Fibroblast of villous mesenchyme (primary cell): ENCODE results near the gene LBHD2. TPM values are rescaled to one million over a fixed set of nuclear protein-coding genes. Genes with fewer than 3 reads are reported as not detected.

Source experiments
- DNase-seq: peaks from one replicate; pipeline ENCODE4 v3.0.0-alpha.2; 2010; ENCODE audit warnings: low read depth
- H3K4me3 ChIP-seq: 2 replicates; pipeline ENCODE4 v1.5.1; 2011; ENCODE audit warnings: low read depth, mild to moderate bottlenecking, low read length
- CTCF ChIP-seq: IDR thresholded peaks from 2 replicates; pipeline ENCODE4 v1.5.1; 2012; ENCODE audit warnings: low read depth, mild to moderate bottlenecking, low read length; ENCODE audit not compliant: insufficient read depth
- total RNA-seq: library from RNA; depleted of rRNA; stranded (reverse); fragments of >200 nt; gene quantifications from 2 replicates; pipeline ENCODE4 v1.2.3, GENCODE V29; 2012

Gene LBHD2
- total RNA-seq, 1 donor, result not detected

DNA sequence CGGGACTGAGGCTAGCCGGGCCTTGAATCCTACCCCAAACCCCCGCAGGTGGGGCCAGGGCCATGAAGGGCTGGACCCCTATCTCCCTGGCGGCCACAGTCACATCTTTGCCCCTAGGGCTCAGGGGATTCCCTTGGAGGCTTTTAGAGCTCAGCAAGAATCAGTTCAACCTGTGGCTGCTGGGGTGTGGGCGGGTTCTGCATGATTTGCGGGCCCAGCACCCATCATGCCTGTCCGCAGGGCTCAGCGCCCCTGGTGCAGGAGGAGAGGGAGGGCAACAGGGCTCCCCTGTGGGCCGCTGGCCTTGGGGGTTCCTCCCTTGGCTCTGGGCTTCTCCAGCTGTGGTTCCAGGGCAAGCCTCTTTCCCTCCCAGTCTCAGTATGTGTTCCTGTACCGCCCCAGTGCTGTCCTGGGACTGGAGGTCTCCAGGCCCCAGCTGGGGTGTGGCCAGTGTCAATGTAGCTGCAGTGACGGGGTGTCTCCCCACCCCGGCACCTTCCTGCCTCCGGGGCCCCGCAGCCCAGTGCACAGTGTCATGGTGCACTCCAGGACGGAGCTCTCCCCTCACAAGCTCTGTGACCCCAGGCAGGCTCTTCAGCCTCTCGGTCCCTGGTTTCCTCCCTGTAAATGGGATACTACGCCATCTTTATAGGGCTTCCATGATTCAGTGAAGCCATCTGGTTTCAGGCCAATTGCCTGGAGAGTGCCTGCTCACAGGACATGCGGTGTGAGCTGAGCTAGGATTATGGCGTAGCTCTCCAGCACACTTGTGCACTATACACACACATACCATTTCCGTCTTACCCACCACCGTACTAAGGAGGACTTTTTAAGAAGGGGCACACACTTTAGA lies 9.9 kb upstream of the LBHD2 start:
- DNase-seq, result peak; percentile 26
- no peak for TF ChIP-seq CTCF
- no peak overlapping the region for H3K4me3 ChIP-seq

GRCh38 chr14:103074729-103075367 lies 9.2 kb upstream of the LBHD2 start:
- H3K4me3 ChIP-seq, result peak overlapping the region; percentile 58
- no peak for TF ChIP-seq CTCF
- no peak for DNase-seq

DNA sequence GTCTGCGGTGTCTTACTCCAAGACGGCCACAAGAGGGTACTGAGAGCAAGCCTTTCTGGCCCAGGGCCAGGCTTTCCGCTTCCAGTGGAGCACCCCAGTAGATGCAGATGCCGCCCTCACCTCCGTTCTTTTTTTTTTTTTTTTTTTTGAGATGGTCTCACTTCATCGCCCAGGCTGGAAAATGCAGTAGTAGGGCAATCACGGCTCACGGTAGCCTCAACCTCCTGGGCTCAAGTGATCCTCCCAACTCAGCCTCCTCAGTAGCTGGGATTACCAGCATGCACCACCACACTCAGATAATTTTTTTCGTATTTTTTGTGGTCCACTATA lies 5.6 kb upstream of the LBHD2 start:
- peak; percentile 84 for DNase-seq
- peak; percentile 84 for TF ChIP-seq CTCF
- no peak overlapping the region for H3K4me3 ChIP-seq

GRCh38 chr14:103078860-103079587 lies 5.0 kb upstream of the LBHD2 start:
- H3K4me3 ChIP-seq, result no peak overlapping the region
- DNase-seq, result no peak
- TF ChIP-seq CTCF, result no peak

DNA sequence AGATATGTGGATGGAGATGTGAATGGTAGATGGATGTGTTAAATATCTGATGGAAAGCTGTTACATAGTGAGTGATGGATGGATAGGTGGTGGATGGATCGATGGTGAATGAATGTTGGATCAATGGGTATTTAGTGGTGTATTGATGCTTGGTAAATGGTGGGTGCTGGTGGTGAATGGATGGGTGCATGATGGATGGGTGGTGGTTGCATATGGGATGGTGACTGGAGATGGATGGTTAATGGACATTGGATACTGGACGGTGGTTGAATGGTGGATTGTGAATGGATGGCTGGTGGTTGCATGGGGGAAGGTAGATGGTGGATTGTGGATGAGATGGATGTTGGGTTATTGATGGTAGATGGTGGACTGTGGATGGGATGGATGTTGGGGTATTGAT lies 2.1 kb upstream of the LBHD2 start:
- DNase-seq, result no peak
- TF ChIP-seq CTCF, result no peak
- H3K4me3 ChIP-seq, result no peak overlapping the region

DNA sequence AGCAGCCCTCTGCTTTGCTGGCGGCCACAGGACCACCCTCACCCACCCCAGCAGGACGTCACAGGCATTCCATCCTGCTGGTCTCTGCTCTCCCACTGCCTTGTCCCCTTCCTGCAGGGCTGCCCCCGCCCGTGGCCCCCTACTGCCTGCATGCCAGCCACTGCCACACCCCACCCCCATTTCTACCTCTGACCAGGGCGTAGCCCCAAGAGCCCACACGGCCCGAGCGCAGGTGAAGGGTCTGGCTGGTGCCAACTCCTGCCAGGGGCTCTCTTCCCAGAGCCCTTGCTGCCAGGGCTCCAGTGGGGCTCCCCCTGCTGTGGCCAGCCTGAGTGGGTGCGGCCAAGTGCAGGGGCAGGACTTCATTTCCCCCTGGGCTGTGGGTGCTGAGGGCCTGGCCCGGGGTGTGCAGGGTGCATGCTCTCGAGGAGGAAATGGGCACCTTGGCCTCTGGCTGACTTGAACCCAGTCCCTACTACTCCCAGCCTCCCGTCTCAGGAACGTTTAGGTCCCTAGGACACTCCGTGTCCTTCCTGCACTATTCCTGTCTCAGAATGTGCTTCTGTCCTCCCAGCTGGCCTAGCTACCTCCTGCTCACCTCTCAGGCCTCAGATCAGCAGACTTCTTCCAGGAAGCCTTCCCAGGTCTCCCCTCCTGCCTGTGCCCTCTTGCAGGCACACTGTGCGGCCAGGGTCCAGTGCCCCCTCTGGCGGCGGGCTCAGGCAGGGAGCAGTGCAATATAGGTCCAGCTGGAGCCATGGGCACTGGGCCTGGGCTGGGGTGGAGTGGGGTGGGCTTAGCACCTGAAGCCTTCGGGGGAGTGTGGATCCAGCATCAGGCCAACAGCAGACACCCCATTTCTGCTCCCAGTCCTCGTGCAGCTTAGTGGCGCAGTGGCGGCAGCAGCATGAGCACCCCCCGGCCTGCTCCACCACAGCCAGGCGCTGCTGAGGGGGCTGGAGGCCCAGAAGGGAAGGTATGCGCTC lies 1.4 kb downstream of the LBHD2 start:
- H3K4me3 ChIP-seq, result no peak overlapping the region
- DNase-seq, result no peak
- peak; percentile 28 for TF ChIP-seq CTCF
